OCI-LY3 (cell line): ENCODE results near the gene DEPDC1B.

Experiments used
- H2AFZ ChIP-seq: fragments of 200-600, 300-600 bp; shearing (Covaris generic); 2 replicates; pipeline ENCODE4 v1.6.0; 2014; ENCODE audit warnings: antibody characterized with exemption, low read depth, low read length
- H3K27ac ChIP-seq: fragments of 200-600, 300-600 bp; sonication (generic); 2 replicates; pipeline ENCODE4 v1.5.1; 2014; ENCODE audit warnings: mild to moderate bottlenecking, low read length, moderate library complexity, mixed read lengths
- H3K27me3 ChIP-seq: fragments of 200-600, 300-600 bp; sonication (generic); 2 replicates; pipeline ENCODE4 v1.6.1; 2014; ENCODE audit warnings: low read depth, low read length, mixed read lengths
- H3K36me3 ChIP-seq: fragments of 200-600, 300-600 bp; sonication (generic); replicated peaks from 2 replicates; pipeline ENCODE3; 2014; ENCODE audit warnings: low read depth, low read length, mixed read lengths
- H3K4me1 ChIP-seq: fragments of 300-600, 200-600 bp; sonication (generic); 2 replicates; pipeline ENCODE4 v1.6.1; 2014; ENCODE audit warnings: low read length, mixed read lengths
- H3K4me2 ChIP-seq: fragments of 200-600, 300-600 bp; sonication (generic); 2 replicates; pipeline ENCODE4 v1.6.1; 2014; ENCODE audit warnings: low read length, mixed read lengths
- H3K4me3 ChIP-seq: fragments of 300-600, 200-600 bp; sonication (generic); 2 replicates; pipeline ENCODE4 v1.5.1; 2014; ENCODE audit warnings: antibody characterized with exemption, mild to moderate bottlenecking, low read length, moderate library complexity
- H3K79me2 ChIP-seq: fragments of 300-600, 200-600 bp; shearing (Covaris generic); 2 replicates; pipeline ENCODE4 v1.6.1; 2014; ENCODE audit warnings: mild to moderate bottlenecking, low read length, mixed read lengths
- H3K9ac ChIP-seq: fragments of 300-600, 200-600 bp; shearing (Covaris generic); 2 replicates; pipeline ENCODE4 v1.6.0; 2014; ENCODE audit warnings: mild to moderate bottlenecking, low read length, moderate library complexity
- H3K9me3 ChIP-seq: fragments of 200-600, 300-600 bp; shearing (Covaris generic); 2 replicates; pipeline ENCODE4 v1.6.1; 2014; ENCODE audit warnings: low read length, mixed read lengths; ENCODE audit not compliant: insufficient read depth
- H4K20me1 ChIP-seq: fragments of 200-600, 300-600 bp; sonication (generic); 2 replicates; pipeline ENCODE4 v1.6.1; 2016; ENCODE audit warnings: low read length, mixed read lengths; ENCODE audit not compliant: insufficient read depth
- EZH2phosphoT487 ChIP-seq: fragments of 200-600 bp; shearing (Covaris generic); IDR thresholded peaks from 2 replicates; pipeline ENCODE4 v1.6.1; 2018; ENCODE audit warnings: antibody characterized with exemption, mixed run types, low read depth
- TF ChIP-seq, protein P1 (sequence below): fragments of 200-600, 300-600 bp; sonication (generic); IDR thresholded peaks from 2 replicates; pipeline ENCODE4 v1.5.1; 2014; ENCODE audit warnings: antibody characterized with exemption, low read length, low read depth

DEPDC1B gene

DNA sequence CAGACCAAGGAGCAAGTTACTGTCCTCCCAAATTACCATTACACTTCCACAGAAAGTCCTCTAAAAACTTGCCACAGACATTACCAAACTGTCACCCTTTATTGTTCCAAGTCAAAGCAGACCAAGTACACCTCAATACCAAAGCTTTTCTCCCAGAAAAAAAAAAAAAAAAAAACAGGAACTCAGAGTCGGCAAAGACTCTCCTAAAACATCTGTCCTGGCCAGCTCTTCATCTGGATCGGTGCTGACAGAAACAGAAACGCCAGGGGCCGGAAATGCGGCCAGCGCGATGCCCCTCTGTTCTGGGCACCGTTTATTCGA is 718 bp downstream of the DEPDC1B start:
- TF ChIP-seq, protein P1, sequence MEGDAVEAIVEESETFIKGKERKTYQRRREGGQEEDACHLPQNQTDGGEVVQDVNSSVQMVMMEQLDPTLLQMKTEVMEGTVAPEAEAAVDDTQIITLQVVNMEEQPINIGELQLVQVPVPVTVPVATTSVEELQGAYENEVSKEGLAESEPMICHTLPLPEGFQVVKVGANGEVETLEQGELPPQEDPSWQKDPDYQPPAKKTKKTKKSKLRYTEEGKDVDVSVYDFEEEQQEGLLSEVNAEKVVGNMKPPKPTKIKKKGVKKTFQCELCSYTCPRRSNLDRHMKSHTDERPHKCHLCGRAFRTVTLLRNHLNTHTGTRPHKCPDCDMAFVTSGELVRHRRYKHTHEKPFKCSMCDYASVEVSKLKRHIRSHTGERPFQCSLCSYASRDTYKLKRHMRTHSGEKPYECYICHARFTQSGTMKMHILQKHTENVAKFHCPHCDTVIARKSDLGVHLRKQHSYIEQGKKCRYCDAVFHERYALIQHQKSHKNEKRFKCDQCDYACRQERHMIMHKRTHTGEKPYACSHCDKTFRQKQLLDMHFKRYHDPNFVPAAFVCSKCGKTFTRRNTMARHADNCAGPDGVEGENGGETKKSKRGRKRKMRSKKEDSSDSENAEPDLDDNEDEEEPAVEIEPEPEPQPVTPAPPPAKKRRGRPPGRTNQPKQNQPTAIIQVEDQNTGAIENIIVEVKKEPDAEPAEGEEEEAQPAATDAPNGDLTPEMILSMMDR = no peak
- Histone ChIP-seq H2AFZ (peak overlapping the region; percentile 82; the same call in 1 of the 2 replicates), H3K27ac (peak overlapping the region; percentile 74), H3K4me2 (peak overlapping the region; percentile 97), H3K9me3 (no peaks in the 10 kb centered on the region), H4K20me1 (no peaks in the 10 kb centered on the region), H3K27me3 (0 out of 2 replicates have a peak, but pooled peaks cover 4% of the 10 kb centered on the region), H3K4me3 (peak overlapping the region; percentile 99), H3K4me1 (peaks cover 12% of the 10 kb centered on the region), H3K36me3 (no peaks in the 10 kb centered on the region), H3K79me2 (peaks cover 51% of the 10 kb centered on the region), H3K9ac (peak overlapping the region; percentile 96)

DNA sequence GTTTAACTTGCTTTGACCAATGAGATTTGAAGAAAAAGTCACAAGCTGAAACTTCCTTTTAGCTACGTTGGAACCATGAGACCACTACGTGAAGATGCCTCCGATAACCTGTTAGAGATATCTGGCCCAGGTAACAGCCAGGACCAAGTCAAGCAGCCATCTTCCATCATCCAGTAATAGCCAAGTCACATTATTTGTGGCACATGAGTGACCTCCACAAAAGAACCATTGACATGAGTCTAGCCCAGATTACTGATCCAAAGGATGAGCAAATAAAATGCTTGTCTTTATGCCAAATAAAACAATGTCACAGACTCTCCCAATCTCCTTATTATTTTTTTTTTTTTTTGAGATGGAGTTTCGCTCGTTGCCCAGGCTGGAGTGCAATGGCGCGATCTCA is 1.6 kb downstream of the DEPDC1B start:
- peak overlapping the region; percentile 20; the same call in 1 of the 2 replicates for H3K4me2 ChIP-seq
- H3K36me3 ChIP-seq = no peaks in the 10 kb centered on the region
- peaks cover 12% of the 10 kb centered on the region for H3K4me1 ChIP-seq

DNA sequence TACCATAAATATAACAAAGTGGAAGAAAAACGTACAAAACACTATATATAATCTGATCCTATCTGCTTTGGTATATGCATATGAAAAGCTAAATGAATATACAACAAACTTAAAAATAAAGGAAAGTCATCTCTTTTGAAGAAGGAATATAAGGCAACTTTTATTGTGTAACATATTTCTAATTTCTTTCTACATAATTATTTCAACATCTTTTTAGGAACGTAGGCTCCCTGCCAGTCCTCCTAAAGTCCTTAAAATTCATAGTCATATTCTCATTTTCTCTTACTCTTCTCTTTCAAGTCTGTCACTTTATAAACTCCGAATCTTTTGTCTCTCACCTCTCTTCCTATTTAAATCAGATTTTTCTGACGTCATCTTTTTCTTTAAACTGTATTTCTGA is 9.6 kb downstream of the DEPDC1B start:
- Histone ChIP-seq H3K4me1 (no peaks in the 10 kb centered on the region), H3K4me3 (no peak overlapping the region), H3K4me2 (no peak overlapping the region), H3K27ac (no peak overlapping the region), H3K9me3 (no peaks in the 10 kb centered on the region), H3K79me2 (peaks cover 67% of the 10 kb centered on the region), H4K20me1 (peaks cover 6% of the 10 kb centered on the region; the same call in 1 of the 2 replicates), H3K36me3 (peaks cover 3% of the 10 kb centered on the region), H3K9ac (no peak overlapping the region), H3K27me3 (no peaks in the 10 kb centered on the region), H2AFZ (no peak overlapping the region)
- no peak for TF ChIP-seq EZH2phosphoT487
- TF ChIP-seq, protein P1 = no peak

More for the DNA sequence above, 1.6 kb downstream of the DEPDC1B start:
- Histone ChIP-seq H3K27ac (no peak overlapping the region), H3K9me3 (no peaks in the 10 kb centered on the region), H3K27me3 (0 out of 2 replicates have a peak, but pooled peaks cover 4% of the 10 kb centered on the region), H3K79me2 (peaks cover 60% of the 10 kb centered on the region), H3K9ac (no peak overlapping the region), H4K20me1 (no peaks in the 10 kb centered on the region), H2AFZ (no peak overlapping the region), H3K4me3 (no peak overlapping the region)
- TF ChIP-seq, protein P1 = no peak
- TF ChIP-seq EZH2phosphoT487 = no peak

DNA sequence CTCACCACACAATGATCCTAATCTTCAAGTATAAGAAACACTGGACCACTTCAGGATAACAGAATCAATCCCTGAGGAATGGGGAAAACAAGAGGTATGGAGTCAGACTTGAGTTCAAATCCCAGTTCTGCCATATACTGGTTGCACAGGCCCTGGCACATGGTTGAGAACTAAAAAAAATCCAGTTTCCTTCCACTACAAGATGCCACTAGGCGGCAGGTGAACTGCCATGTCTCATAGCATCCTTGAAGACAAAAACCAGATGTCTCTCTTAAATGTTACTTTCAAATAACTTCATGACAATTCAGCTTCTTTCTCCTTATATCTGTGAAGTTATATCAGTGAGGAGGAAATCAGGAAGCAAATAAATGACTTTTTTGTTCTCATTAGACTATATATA is 11.0 kb downstream of the DEPDC1B start:
- no peak overlapping the region for H3K9ac ChIP-seq
- H2AFZ ChIP-seq = no peak overlapping the region
- H3K4me2 ChIP-seq = no peak overlapping the region
- H3K27ac ChIP-seq = no peak overlapping the region
- H3K4me3 ChIP-seq = no peak overlapping the region
- no peak for TF ChIP-seq EZH2phosphoT487
- TF ChIP-seq, protein P1 = peak; percentile 44
- H3K9me3 ChIP-seq = no peaks in the 10 kb centered on the region
- H4K20me1 ChIP-seq = peaks cover 6% of the 10 kb centered on the region; the same call in 1 of the 2 replicates
- H3K36me3 ChIP-seq = peaks cover 3% of the 10 kb centered on the region
- H3K27me3 ChIP-seq = no peaks in the 10 kb centered on the region
- peaks cover 60% of the 10 kb centered on the region for H3K79me2 ChIP-seq
- H3K4me1 ChIP-seq = no peaks in the 10 kb centered on the region
